Upper lobe of left lung (tissue), 4 donors: Measurements from ENCODE around the gene CHURC1.

ENCODE experiments used
- CTCF ChIP-seq, 6 experiments: fragments of 450-650 bp in 4 of 6; fragments of 200-600 bp in 2 of 6; sonication (generic) in 2 of 6; IDR thresholded peaks; one replicate each; pipeline ENCODE4 v1.5.1; 2016 to 2019; ENCODE audit warnings: antibody characterized with exemption in 6 of 6
- EP300 ChIP-seq, 4 donors: sonication (generic); formaldehyde crosslinking; IDR thresholded peaks; one replicate each; pipeline ENCODE4 v1.5.1; 2017; ENCODE audit warnings: antibody characterized with exemption in 4 of 4, control low read depth in 2 of 4
- POLR2A ChIP-seq, 4 donors: fragments of 450-650 bp; IDR thresholded peaks; one replicate each; pipeline ENCODE4 v1.5.1; 2016 to 2017; ENCODE audit warnings: antibody characterized with exemption in 4 of 4, mild to moderate bottlenecking in 2 of 4
- POLR2AphosphoS5 ChIP-seq, 2 donors: sonication (generic); formaldehyde crosslinking; IDR thresholded peaks; one replicate each; pipeline ENCODE4 v1.5.1; 2017; ENCODE audit warnings: antibody characterized with exemption in 2 of 2

GRCh38 chr14:64970776-64971477 lies 56.7 kb downstream of the CHURC1 start:
- no peak for TF ChIP-seq CTCF (IDR thresholded peaks at IDR 0.05)
- no peak for TF ChIP-seq POLR2A (IDR thresholded peaks at IDR 0.05)
- no peak for TF ChIP-seq EP300 (IDR thresholded peaks at IDR 0.05)
- TF ChIP-seq POLR2AphosphoS5 (IDR thresholded peaks at IDR 0.05): no peak
